Right renal cortex interstitium (tissue), 3 donors: ENCODE results near the gene OTUD4. TPM values are rescaled to one million over a fixed set of nuclear protein-coding genes. Genes with fewer than 3 reads are reported as not detected.
A peak's percentile ranks its signal among the peaks of the same experiment; 100 is the strongest.

ENCODE experiments used
- DNase-seq, 3 donors: peaks; one replicate each; pipeline ENCODE4 v3.0.0-alpha.2; 2013; ENCODE audit warnings: low read depth in 3 of 3, low spot score in 2 of 3
- polyA plus RNA-seq, 3 donors: library from polyadenylated mRNA; unstranded; fragments of 120-200 nt; gene quantifications; one replicate each; pipeline ENCODE4 v1.2.1, GENCODE V29; 2013; ENCODE audit not compliant: insufficient read length in 3 of 3

Gene OTUD4
- polyA plus RNA-seq, 3 donors, result 38.5 to 40.0 (median 38.6) TPM

GRCh38 chr4:145130788-145131399, 49.5 kb downstream of the OTUD4 start:
- no peak for DNase-seq

DNA sequence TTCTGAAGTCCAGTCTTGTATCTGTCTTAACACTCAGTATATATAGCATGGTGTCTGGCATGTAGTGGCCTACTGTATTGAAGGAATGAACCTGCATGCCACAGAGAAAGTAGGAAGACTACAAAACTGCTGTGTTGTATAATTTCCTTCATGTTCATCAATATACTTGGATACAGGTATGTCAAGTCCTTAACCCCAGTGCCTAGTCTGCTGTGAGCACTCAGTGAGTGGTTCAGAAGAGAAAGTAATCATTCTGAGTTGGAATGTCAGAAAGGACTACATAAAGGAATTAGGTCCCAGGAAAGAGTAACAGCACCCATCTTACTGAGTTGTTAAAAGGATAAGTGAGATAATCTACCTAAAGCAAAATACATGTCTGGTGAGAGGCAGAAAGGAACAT, 50.3 kb downstream of the OTUD4 start:
- DNase-seq, result no peak

GRCh38 chr4:145125396-145125795, 55.0 kb downstream of the OTUD4 start:
- DNase-seq, result no peak

DNA sequence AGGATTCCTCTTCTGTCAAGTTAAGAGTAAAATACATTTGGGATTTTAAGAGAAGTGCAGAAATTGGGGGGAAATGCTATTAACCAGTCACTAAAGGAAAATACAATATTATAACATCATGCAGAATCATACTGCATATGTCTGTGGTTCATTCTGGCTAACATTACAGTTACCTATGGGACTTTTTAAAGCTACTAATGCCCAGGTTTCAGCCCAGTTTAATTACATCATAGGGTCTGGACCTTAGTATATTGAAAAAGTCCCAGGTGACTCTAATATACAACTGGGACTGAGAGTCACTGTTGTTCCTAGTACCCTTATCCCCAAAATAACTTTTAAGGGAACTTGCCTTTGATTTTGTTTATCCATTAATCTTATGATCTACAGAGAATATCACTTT, 72.3 kb downstream of the OTUD4 start:
- no peak for DNase-seq

DNA sequence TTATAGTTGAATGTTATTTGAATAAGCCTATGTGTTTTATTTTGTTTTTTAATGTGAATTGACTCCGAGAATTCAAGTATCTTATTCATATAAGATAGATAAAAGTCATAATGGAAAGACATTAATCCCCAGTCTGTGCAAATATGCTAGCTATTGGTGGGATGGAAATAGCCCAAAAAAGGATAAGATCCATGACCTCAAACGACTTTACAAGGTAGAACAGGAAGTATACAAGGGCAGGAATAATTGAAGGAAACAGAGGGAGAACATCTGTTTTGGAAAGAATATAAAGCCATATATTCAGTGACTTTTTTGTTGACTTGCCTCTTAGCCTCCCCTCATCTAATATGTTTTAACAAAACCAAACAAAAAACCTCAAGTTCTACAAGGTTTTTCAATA, 73.3 kb downstream of the OTUD4 start:
- no peak for DNase-seq

DNA sequence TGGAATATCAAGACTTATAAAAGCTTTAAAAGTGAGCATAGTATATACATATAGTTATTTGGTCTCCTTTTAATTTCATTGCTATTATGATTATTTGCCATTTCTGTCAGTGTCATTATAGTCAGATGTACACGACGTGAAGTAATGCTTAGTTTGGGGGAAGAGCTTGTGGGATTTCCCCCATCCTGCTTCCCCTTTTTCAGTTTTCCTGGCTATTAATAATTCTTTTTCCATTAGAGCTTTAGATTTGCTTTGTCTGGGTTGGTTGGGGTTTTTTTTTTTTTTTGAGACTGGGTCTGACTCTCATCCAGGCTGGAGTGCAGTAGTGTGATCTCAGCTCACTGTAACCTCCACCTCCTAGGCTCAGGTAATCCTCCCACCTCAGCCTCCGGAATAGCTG, 76.9 kb downstream of the OTUD4 start:
- no peak for DNase-seq

DNA sequence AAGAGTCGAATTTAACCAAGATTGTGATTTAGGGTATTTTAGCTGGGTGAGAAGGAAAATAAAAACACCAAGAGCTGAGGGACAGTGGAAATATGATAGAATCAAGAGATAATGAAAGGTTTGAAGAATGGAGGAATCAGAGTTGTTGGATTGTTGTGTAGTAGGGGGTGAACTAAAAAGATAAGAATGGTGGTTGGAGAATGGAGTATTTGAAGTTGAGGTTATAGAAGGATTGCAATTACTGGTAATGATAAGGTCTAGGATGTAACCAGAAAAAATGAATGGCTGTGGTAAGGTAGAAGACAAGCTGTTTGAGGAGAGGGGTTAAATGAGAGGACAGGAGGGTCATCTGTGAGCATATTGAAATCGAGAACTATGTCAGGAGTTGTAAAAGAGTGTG, 77.8 kb downstream of the OTUD4 start:
- DNase-seq, result no peak

- no peak for DNase-seq
Observed at GRCh38 chr4:145101091-145101490, 79.3 kb downstream of the OTUD4 start.

DNA sequence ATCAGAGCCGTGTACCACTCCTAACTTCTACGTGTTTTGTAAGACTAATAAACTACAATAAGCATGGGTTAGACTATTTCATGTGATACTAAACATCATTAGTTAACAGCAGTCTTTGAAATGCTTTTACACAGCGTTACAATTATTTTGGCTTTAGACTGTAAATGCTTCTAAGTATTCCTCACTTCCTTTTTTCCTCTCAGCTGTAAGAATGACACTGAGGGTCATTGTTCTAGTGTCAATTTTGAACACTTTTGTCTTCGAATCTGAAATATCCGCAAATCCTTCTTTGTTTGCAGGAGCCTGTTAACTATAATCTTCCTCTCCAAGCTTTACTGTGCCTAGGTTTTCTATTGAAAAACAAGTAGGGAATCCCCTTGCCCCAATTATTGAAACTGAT, 80.7 kb downstream of the OTUD4 start:
- no peak for DNase-seq

GRCh38 chr4:145098675-145099037, 81.7 kb downstream of the OTUD4 start:
- peak; percentile 15 to 38 (median 27) for DNase-seq

- peak; percentile 95 to 97 (median 96) for DNase-seq
Observed at GRCh38 chr4:145097821-145098674, 82.3 kb downstream of the OTUD4 start, which contains the start of the genes ABCE1 and ANAPC10. Gene ABCE1 (plus strand): TSS chr4:145098311. CDS start chr4:145104413, 6,102 bp downstream. Gene ANAPC10 (minus strand): TSS chr4:145098196. CDS start chr4:145096099, 2,097 bp downstream.

GRCh38 chr4:145097331-145097820, 83.0 kb downstream of the OTUD4 start:
- peak in 1 of 3 donors; percentile 40 for DNase-seq

DNA sequence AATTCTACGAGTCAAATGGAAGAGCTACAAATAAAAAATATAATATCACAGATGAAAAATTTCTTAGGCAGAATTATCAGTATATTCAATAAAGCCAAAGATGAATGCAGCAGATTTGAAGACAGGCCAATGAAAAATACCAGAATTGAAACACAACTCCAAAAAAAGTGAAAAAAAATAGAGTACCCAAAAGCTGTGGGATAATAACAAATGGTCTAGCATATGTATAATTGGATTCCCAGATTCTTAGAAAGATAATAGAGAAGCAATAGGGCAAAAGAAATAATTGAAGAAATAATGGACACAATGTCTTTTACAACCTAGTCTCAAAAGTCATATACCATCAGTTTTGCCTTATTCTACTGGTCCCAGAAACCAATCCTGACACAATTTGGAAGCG, 86.8 kb downstream of the OTUD4 start:
- no peak for DNase-seq

- no peak for DNase-seq
Observed at GRCh38 chr4:145090380-145090779, 90.0 kb downstream of the OTUD4 start.

- no peak for DNase-seq
Observed at GRCh38 chr4:145083891-145084605, 96.3 kb downstream of the OTUD4 start.

Other genes with a start within 250 kb of the OTUD4 start
- gene ANAPC10, start 82.4 kb downstream of the OTUD4 start, polyA plus RNA-seq, result 10 to 100 TPM; 28.8 to 38.0 (median 32.1) TPM
- 10 to 100 TPM; 78.5 to 86.0 (median 82.5) TPM for gene ABCE1, start 82.3 kb downstream of the OTUD4 start, polyA plus RNA-seq